Prostate gland (tissue), 2 donors: ENCODE data around the gene LBHD1.

Experiments
- CTCF ChIP-seq, 4 experiments: fragments of 200-600 bp in 2 of 4; fragments of 450-650 bp in 2 of 4; sonication (generic) in 2 of 4; IDR thresholded peaks; 1 replicate in 3 of 4; 2 replicates in 1 of 4; pipeline ENCODE4 v1.5.1; 2016 to 2019; ENCODE audit warnings: antibody characterized with exemption in 4 of 4, mild to moderate bottlenecking in 2 of 4, moderate library complexity in 2 of 4
- POLR2AphosphoS5 ChIP-seq: sonication (generic); formaldehyde crosslinking; IDR thresholded peaks from one replicate; pipeline ENCODE4 v1.6.1; 2017; ENCODE audit warnings: antibody characterized with exemption

- TF ChIP-seq CTCF (IDR thresholded peaks at IDR 0.05) = no peak
- TF ChIP-seq POLR2AphosphoS5 = peak; percentile 50
These were observed 44.7 kb upstream of the LBHD1 start for GRCh38 chr11:62716816-62717215.
